ENCODE data around the gene PPFIBP1. TPM values are rescaled to one million over a fixed set of nuclear protein-coding genes. Genes with fewer than 3 reads are reported as not detected.

Gene PPFIBP1
- total and polyA plus RNA-seq, 2 experiments from 2014 or later = 23.9 to 38.6 TPM

DNA sequence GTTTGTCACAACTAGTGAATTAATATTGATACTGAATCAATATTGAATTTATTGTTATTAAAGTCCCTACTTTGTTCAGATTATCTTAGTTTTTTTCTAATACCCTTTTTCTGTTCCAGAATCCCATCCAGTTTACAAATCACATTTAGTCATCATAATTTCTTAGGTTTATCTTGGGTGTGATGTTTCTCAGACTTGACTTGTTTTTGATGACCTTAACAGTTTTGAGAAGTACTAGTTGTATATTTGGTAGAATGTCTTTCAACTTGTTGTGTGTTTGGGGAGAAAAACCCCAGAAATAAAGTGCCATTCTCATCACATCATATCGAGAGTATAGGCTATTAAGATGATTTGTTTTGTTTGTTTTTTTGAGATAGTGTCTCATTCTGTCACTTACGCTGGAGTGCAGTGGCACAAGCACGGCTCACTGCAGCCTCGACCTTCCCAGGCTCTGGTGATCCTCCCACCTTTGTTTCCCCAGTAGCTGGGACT, 206.1 kb downstream of the PPFIBP1 start:
- H3K27ac ChIP-seq = no peak overlapping the region
- H3K4me1 ChIP-seq (ENCODE audit: insufficient read depth) = no peaks in the 10 kb centered on the region
- DNase-seq (ENCODE audit: low spot score) = no peak
- H3K36me3 ChIP-seq (replicated peaks; ENCODE audit: insufficient read depth, low read depth) = no peaks in the 10 kb centered on the region
- no peaks in the 10 kb centered on the region for H3K9me3 ChIP-seq (ENCODE audit: low read depth)
- 89% methylated on average over 4 of the region's 4 CpGs for WGBS (ENCODE audit: low lambda C conversion rate, missing lambda C conversion rate)
- no peak for TF ChIP-seq EZH2 (IDR thresholded peaks at IDR 0.05; ENCODE audit: borderline replicate concordance)
- no peak for TF ChIP-seq EZH2phosphoT487 (IDR thresholded peaks at IDR 0.05; ENCODE audit: low read depth, severe bottlenecking, unreplicated experiment)
- TF ChIP-seq, protein P1, sequence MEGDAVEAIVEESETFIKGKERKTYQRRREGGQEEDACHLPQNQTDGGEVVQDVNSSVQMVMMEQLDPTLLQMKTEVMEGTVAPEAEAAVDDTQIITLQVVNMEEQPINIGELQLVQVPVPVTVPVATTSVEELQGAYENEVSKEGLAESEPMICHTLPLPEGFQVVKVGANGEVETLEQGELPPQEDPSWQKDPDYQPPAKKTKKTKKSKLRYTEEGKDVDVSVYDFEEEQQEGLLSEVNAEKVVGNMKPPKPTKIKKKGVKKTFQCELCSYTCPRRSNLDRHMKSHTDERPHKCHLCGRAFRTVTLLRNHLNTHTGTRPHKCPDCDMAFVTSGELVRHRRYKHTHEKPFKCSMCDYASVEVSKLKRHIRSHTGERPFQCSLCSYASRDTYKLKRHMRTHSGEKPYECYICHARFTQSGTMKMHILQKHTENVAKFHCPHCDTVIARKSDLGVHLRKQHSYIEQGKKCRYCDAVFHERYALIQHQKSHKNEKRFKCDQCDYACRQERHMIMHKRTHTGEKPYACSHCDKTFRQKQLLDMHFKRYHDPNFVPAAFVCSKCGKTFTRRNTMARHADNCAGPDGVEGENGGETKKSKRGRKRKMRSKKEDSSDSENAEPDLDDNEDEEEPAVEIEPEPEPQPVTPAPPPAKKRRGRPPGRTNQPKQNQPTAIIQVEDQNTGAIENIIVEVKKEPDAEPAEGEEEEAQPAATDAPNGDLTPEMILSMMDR (IDR thresholded peaks at IDR 0.05; ENCODE audit: poor library complexity) = no peak
- H3K4me2 ChIP-seq = no peak overlapping the region
- H4K20me1 ChIP-seq (ENCODE audit: insufficient read depth, poor library complexity, severe bottlenecking) = no peaks in the 10 kb centered on the region
- no peaks in the 10 kb centered on the region for H3K9me2 ChIP-seq (replicated peaks; ENCODE audit: insufficient read depth)
- H3K79me2 ChIP-seq = no peaks in the 10 kb centered on the region
- H2AFZ ChIP-seq = no peak overlapping the region
- no peak overlapping the region for H3K4me3 ChIP-seq
- H3K27me3 ChIP-seq = no peaks in the 10 kb centered on the region

DNA sequence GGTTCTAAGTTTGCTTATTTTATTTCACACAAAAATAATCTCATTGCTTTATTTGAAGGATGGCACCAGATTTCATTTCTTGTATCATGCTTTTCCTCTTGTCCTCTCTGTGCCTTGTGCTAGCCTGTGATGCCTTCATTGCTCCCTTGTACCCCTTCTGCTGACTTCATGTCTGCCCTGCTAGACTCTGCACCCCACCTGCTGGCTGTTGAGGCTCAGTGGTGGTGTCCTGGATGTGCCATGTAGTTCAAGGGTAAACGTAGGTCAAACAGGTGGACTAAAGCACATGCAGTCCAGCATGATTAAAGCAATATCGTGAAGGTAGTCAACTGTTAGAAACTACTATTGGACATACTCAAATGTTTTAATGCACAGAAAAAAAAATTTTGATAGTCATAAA, 208.3 kb downstream of the PPFIBP1 start:
- Histone ChIP-seq H3K4me2 (no peak overlapping the region), H3K9me2 (replicated peaks; ENCODE audit: insufficient read depth) (no peaks in the 10 kb centered on the region), H3K79me2 (no peaks in the 10 kb centered on the region), H4K20me1 (ENCODE audit: insufficient read depth, poor library complexity, severe bottlenecking) (no peaks in the 10 kb centered on the region), H3K4me3 (no peak overlapping the region), H3K27ac (no peak overlapping the region), H3K36me3 (replicated peaks; ENCODE audit: insufficient read depth, low read depth) (no peaks in the 10 kb centered on the region), H3K27me3 (no peaks in the 10 kb centered on the region), H3K9me3 (ENCODE audit: low read depth) (no peaks in the 10 kb centered on the region), H2AFZ (no peak overlapping the region), H3K4me1 (ENCODE audit: insufficient read depth) (no peaks in the 10 kb centered on the region)
- no peak for TF ChIP-seq EZH2 (IDR thresholded peaks at IDR 0.05; ENCODE audit: borderline replicate concordance)
- TF ChIP-seq, protein P1 (IDR thresholded peaks at IDR 0.05; ENCODE audit: poor library complexity) = peak; percentile 19
- peak; percentile 20 for DNase-seq (ENCODE audit: low spot score)
- 81% methylated on average over 2 of the region's 2 CpGs for WGBS (ENCODE audit: low lambda C conversion rate, missing lambda C conversion rate)

DNA sequence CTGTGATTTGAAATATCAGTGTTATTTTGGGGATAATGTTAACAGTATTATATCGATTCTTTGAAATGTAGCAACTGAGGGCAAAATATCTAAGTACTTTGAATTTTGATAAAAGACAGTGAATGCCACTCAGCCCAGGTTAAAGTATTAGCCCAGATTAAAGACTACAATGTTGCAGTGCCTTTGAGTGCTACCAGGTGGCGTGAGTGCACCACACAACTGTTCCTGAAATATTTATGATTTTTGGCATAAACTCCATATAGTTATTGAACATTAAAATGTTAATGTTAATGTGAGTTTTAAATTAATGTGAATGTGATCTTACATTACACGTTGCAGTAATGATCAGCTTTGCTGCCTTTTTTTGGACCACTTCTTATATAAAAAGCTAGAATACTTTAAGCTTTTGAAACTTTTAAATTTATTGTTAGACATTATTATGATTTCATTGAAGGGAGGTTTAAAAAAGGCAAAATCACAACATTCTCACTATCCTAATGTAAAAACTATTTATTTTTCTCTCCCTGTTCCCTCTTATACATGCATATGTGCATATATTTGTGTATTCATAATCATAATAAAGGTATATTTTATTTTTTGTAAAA, 209.1 kb downstream of the PPFIBP1 start:
- Histone ChIP-seq H3K27ac (no peak overlapping the region), H2AFZ (no peak overlapping the region), H3K9me2 (replicated peaks; ENCODE audit: insufficient read depth) (no peaks in the 10 kb centered on the region), H3K36me3 (replicated peaks; ENCODE audit: insufficient read depth, low read depth) (no peaks in the 10 kb centered on the region), H3K27me3 (no peaks in the 10 kb centered on the region), H3K79me2 (no peaks in the 10 kb centered on the region), H3K9me3 (ENCODE audit: low read depth) (no peaks in the 10 kb centered on the region), H3K4me2 (no peak overlapping the region), H3K4me1 (ENCODE audit: insufficient read depth) (no peaks in the 10 kb centered on the region), H4K20me1 (ENCODE audit: insufficient read depth, poor library complexity, severe bottlenecking) (no peaks in the 10 kb centered on the region), H3K4me3 (no peak overlapping the region)
- peak; percentile 45 for DNase-seq (ENCODE audit: low spot score)
- 37% methylated on average over 3 of the region's 3 CpGs for WGBS (ENCODE audit: low lambda C conversion rate, missing lambda C conversion rate)
- TF ChIP-seq, protein P1 (IDR thresholded peaks at IDR 0.05; ENCODE audit: poor library complexity) = peak; percentile 91
- no peak for TF ChIP-seq EZH2phosphoT487 (IDR thresholded peaks at IDR 0.05; ENCODE audit: low read depth, severe bottlenecking, unreplicated experiment)

Measured in hepatocyte (in vitro differentiated cells).